Neural progenitor cell (in vitro differentiated cells): ENCODE data around the gene FAS.

ENCODE experiments used
- EZH2 ChIP-seq: fragments of 200-600 bp; sonication (generic); IDR thresholded peaks from 2 replicates; pipeline ENCODE4 v1.6.1; 2017; ENCODE audit warnings: antibody characterized with exemption, mild to moderate bottlenecking, moderate library complexity
- EZH2phosphoT487 ChIP-seq: fragments of 200-600 bp; sonication (generic); IDR thresholded peaks from 2 replicates; pipeline ENCODE4 v1.6.1; 2017; ENCODE audit warnings: antibody characterized with exemption
- TF ChIP-seq, protein P1 (sequence below): fragments of 200-600 bp; sonication (generic); IDR thresholded peaks from 2 replicates; pipeline ENCODE4 v1.5.1; 2017; ENCODE audit warnings: antibody characterized with exemption, mild to moderate bottlenecking

DNA sequence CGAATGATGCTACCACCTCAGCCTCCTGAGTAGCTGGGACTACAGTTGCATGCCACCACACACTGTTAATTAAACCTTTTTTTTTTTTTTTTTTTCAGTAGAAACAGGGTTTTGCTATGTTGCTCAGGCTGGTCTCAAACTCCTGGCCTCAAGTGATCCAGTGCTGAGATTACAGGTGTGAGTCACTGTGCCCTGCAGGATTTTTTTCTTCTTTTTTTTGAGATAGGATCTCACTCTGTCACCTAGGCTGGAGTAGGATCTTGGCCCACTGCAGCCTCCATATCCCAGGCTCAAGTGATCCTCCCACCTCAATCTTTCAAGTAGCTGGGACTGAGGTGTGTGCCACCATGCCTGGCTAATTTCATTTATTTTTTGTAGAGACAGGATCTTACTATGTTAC lies 44.4 kb upstream of the FAS start:
- TF ChIP-seq, protein P1, sequence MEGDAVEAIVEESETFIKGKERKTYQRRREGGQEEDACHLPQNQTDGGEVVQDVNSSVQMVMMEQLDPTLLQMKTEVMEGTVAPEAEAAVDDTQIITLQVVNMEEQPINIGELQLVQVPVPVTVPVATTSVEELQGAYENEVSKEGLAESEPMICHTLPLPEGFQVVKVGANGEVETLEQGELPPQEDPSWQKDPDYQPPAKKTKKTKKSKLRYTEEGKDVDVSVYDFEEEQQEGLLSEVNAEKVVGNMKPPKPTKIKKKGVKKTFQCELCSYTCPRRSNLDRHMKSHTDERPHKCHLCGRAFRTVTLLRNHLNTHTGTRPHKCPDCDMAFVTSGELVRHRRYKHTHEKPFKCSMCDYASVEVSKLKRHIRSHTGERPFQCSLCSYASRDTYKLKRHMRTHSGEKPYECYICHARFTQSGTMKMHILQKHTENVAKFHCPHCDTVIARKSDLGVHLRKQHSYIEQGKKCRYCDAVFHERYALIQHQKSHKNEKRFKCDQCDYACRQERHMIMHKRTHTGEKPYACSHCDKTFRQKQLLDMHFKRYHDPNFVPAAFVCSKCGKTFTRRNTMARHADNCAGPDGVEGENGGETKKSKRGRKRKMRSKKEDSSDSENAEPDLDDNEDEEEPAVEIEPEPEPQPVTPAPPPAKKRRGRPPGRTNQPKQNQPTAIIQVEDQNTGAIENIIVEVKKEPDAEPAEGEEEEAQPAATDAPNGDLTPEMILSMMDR, result no peak
- TF ChIP-seq EZH2 (no peak), EZH2phosphoT487 (no peak)
